GM04503 (cell line): ENCODE results near the gene BCL2.
A peak's percentile ranks its signal among the peaks of the same experiment; 100 is the strongest.

Source experiments
- DNase-seq: peaks from one replicate; pipeline ENCODE4 v3.0.0-alpha.2; 2012; ENCODE audit warnings: low read depth

BCL2 gene

DNA sequence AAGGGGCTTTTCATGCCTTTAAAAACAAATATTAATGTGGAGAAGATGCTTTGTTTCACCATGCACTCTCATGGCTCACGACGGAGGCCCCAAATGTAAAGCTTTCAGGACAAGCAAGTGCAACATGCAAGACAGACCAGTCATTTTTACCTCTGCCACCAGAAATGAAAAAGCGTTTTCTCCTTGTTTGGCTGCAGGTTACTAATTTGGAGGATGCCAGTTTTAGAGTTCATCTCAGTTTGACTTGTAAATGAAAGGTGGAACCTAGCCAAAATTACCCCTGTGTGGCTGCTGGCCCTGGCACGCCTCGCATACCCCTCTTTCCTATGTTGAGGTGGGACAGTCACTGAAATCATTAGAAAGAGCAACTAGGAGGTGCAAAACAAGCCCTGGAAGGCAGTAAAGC, 138.6 kb downstream of the BCL2 start:
- DNase-seq, result no peak

GRCh38 chr18:63180321-63180720, 139.2 kb downstream of the BCL2 start:
- no peak for DNase-seq

DNA sequence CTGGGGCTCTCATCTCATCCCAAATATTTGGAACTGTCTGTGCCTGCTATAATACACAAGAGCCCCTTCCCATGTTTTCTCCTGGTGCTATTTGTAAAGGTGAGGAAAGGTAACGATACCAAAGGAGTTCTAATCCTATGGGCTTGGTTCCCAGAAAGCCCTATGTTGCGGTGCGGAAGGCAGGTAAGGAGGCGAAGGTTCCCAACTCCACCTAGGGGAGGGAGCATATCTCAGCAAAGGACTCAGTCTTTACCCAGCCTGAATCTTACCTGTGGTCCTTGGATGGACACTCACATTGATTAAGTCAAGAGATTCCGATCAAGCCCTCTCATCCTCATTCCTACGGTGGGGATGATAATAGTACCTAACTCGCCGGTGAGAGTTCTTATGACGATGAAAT, 140.1 kb downstream of the BCL2 start:
- no peak for DNase-seq

GRCh38 chr18:63178971-63179370, 140.6 kb downstream of the BCL2 start:
- DNase-seq, result no peak

GRCh38 chr18:63177919-63178821, 141.4 kb downstream of the BCL2 start:
- no peak for DNase-seq

- no peak for DNase-seq
Observed at GRCh38 chr18:63177259-63177658, 142.3 kb downstream of the BCL2 start.

GRCh38 chr18:63175264-63175663, 144.3 kb downstream of the BCL2 start:
- no peak for DNase-seq

- DNase-seq, result no peak
Observed at GRCh38 chr18:63173983-63174382, 145.6 kb downstream of the BCL2 start.

DNA sequence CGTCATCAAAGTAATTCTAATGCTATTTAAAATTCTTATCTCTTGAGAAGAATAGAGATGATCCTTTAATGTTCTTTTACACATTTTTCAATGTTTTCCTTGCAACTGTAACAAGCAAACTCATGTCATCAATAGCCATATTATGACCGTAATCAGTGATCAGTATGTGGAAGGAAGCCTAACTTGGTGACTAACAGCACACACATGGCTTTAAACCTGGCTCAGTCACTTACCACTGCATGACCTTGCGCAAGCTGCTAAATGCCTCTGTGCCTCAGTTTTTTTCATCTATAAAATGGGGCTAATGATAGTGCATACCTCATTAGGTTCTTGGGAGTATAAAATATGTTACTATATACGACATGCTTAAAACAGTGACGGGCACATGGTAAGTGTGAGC, 149.7 kb downstream of the BCL2 start:
- DNase-seq, result no peak

DNA sequence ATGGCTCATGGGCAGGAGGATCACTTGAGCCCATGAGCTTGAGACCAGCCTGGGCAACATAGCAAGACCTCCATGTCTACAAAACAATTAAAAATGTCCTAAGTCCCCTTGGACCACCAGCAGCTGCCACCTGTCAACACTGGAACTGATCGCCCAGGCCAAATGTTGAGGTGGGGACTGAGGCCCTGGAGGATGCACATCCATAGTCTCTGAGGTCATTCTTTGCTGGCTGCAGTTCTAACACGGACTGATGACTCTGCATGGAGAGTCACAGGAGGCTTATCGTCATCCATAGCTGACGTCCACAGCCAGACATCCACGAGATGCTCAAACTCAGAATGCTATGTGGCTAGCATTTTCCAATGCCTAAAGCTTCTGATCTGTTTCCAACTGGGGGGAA, 151.3 kb downstream of the BCL2 start:
- DNase-seq, result no peak

DNA sequence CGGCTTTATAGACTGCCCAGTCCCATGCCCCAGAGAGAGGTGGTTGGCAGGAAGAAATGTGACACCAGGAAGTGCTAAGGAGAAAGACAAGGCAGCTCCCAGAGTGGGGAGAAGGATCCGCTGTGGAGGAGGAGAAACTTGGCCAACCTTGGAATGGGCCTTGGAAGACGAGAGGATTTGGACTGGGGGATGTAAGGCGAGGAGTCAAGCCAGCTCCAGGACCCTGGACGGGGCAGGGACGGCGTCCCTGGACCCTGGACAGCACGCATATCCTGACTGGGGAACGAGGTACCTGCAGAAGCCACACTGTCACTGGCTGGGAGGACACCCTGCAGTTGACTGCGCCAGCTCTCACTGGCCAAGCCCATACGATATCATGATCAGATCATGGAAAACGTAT, 153.4 kb downstream of the BCL2 start:
- no peak for DNase-seq

GRCh38 chr18:63164396-63164795, 155.2 kb downstream of the BCL2 start:
- DNase-seq, result no peak

DNA sequence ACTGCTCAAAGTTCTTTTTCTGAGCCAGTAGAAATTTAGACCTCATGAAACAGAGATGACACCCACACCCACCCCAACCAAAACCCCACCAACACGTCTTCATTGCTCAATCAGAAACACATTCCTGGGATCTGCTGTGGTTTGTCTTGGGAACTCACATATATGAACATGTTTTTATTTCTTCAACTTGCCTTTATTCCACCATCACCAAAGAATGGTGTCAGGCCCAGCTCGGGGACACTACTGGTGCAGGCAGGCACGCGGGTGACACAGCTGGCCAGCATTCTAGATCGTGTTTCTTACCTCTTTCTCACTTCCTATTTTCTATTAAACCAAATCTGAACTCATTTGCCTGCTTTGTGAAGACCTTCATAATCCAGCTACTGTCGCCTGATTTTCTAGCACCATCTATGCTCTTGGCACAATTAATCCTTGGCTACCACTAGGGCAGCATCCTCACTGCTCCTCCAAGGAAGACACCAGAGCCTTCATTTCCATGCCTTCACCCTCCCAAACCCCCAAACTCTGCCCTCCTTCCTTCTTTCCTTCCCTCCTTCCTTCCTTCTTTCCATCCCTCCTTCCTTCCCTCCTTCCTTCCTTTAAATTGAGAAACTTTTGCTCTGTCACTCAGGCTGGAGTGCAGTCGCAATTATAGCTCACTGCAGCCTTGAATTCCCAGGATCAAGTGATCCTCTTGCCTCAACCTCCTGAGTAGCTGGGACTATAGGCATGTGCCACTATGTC, 157.1 kb downstream of the BCL2 start:
- no peak for DNase-seq

DNA sequence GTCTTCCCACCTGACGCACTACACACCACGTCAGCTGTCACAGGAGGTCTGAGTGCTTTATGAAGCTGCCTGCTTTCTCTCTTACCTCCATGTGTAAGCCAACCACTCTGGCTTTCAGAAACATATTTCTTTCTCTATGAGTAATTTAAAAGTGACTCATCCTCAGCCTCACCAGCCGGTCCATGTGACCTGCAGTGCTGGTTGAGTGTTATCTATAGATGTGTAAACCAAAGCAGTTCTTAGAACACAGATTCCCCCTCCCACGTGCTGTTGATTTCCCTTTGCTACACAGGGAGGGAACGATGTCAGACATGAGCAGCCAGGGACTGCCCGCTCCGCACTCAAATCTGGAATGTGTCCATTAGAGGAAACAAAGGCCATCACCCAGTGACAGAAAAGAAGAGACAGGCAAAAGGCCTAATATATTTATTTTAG, 157.8 kb downstream of the BCL2 start:
- peak; percentile 29 for DNase-seq

- no peak for DNase-seq
Observed at GRCh38 chr18:63161032-63161760, 158.4 kb downstream of the BCL2 start.

DNA sequence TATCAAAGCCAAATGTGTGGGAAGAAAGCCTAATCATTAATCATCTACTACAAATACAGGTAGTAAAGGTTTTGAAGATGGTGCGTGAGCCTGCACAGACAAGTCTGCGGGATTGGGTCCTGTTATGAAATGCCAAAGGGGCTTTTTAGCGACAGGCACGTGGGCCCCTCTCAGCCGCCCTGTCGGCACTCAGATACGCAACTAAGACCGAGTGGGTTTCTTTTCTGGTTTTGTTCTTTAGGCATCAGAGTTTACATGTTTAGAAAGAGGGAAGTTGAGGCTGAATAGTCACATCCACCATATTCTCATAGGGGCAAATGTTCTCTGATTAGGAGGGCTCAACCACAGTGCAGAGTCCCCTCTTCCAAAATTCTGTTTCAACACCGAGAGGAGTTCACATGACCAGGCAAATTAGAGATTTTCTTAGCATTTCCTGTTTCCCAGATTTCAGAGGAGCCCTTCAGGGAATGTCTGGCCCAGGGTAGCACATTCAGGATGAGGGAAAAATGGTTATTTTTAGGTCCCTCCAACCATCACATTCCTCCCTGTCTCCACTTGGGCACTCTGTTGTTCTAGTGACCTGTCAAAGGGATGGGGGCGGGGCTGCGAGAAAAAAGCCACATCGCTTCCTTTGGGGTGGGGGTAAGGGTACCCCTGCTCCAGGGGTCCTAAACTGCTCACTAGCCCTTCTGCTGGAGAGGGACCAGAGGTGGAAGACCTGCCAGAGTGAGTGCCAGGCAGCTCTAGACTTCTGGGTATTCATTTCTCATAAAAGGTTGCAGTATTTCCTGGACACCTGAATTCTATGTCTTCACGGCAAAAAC, 159.2 kb downstream of the BCL2 start:
- no peak for DNase-seq

GRCh38 chr18:63159590-63159989, 160.0 kb downstream of the BCL2 start:
- no peak for DNase-seq

- no peak for DNase-seq
Observed at GRCh38 chr18:63158676-63159291, 160.8 kb downstream of the BCL2 start.

- no peak for DNase-seq
Observed at GRCh38 chr18:63158012-63158631, 161.4 kb downstream of the BCL2 start.

DNA sequence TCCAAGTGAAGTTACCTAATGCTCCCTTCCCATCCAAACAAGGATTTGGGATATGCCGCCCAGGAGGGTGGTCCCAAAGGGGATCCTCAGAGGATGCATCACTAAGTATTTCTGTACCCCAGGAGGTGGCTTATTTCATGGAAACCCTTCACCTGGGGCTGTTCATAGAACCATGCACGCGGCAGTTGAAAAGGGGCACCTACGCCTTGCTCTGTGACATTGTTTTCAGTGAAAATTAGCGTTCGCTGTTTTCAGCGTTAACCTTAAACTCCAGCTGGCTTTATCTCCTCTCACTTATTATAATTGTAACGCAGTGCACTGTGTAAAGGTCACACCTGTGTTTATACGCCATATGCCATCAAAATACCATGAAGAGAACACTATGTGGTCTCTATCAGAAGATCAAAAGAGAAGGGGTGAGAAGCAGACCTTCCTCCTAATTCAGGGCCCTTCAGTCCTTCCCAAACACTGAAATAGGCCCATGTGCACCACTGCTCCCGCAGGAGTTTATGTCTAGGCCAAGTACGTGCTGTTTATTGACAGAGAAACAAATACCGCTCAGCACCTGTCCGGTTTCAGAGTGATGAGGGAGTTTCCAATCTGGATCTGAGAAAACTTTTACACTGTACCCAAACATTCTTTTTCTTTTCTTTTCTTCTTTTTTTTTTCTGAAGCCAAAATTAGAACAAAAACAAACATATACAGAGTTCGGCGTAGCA, 162.1 kb downstream of the BCL2 start:
- DNase-seq, result no peak
